CD4-positive, alpha-beta T cell (primary cell): ENCODE data around the gene CHST15. TPM values are rescaled to one million over a fixed set of nuclear protein-coding genes. Genes with fewer than 3 reads are reported as not detected.

ENCODE experiments used
- ATAC-seq: fragments of 200-7000 bp; cut with Tn5 transposase; one replicate; pipeline ENCODE4 v1.10.0; 2022; ENCODE audit warnings: mild to moderate bottlenecking; ENCODE audit not compliant: poor library complexity
- CTCF ChIA-PET: fragments of 350-600 bp; sonication (Branson Sonifier 250); formaldehyde crosslinking; loops from one replicate; lab custom pipeline; 2021; ENCODE audit warnings: antibody characterized with exemption, inconsistent platforms; lab: Charles Lee
- POLR2A ChIA-PET: fragments of 350-600 bp; sonication (Branson Sonifier 250); formaldehyde crosslinking; loops from one replicate; lab custom pipeline; 2021; ENCODE audit warnings: antibody characterized with exemption, inconsistent platforms; lab: Charles Lee
- DNase-seq, 14 experiments: peaks; one replicate each; pipeline ENCODE4 v3.0.0-alpha.2; 2013 to 2020; ENCODE audit warnings: mixed read lengths in 2 of 14
- H3K27ac ChIP-seq, 2 donors: one replicate each; pipeline versions ENCODE4 v1.5.1 to v1.7.0; 2013; ENCODE audit warnings: low read length in 2 of 2, low read depth in 1 of 2, mild to moderate bottlenecking in 1 of 2
- H3K27me3 ChIP-seq, 2 experiments: 1 replicate in 1 of 2; 2 replicates in 1 of 2; pipeline versions ENCODE4 v1.6.1 to v1.7.0; 2013; ENCODE audit warnings: low read length in 2 of 2, control low read depth in 1 of 2, mild to moderate bottlenecking in 1 of 2, moderate library complexity in 1 of 2; ENCODE audit not compliant: insufficient read depth in 2 of 2, control insufficient read depth in 1 of 2
- H3K36me3 ChIP-seq: one replicate; pipeline ENCODE4 v1.6.1; 2013; ENCODE audit warnings: low read length, control low read depth; ENCODE audit not compliant: insufficient read depth
- H3K4me1 ChIP-seq: one replicate; pipeline ENCODE4 v1.6.1; 2013; ENCODE audit warnings: low read length, control low read depth; ENCODE audit not compliant: insufficient read depth
- H3K4me3 ChIP-seq: one replicate; pipeline ENCODE4 v1.5.1; 2013; ENCODE audit warnings: mild to moderate bottlenecking, low read length, moderate library complexity
- H3K9me3 ChIP-seq, 2 experiments: 1 replicate in 1 of 2; 2 replicates in 1 of 2; pipeline versions ENCODE4 v1.6.1 to v1.7.0; 2013; ENCODE audit warnings: low read length in 2 of 2, mild to moderate bottlenecking in 2 of 2, control low read depth in 1 of 2, moderate library complexity in 1 of 2; ENCODE audit not compliant: control insufficient read depth in 1 of 2, insufficient read depth in 1 of 2
- H3K27ac Mint-ChIP-seq: one replicate; pipeline ENCODE4 v1.8.0; 2020; ENCODE audit warnings: mixed read lengths
- H3K27me3 Mint-ChIP-seq: one replicate; pipeline ENCODE4 v1.8.0; 2021; ENCODE audit warnings: mixed read lengths
- H3K36me3 Mint-ChIP-seq: one replicate; pipeline ENCODE4 v1.8.0; 2021; ENCODE audit warnings: low read depth, mixed read lengths
- H3K4me1 Mint-ChIP-seq: one replicate; pipeline ENCODE4 v1.8.0; 2021; ENCODE audit warnings: low read depth, mixed read lengths
- H3K4me3 Mint-ChIP-seq: one replicate; pipeline ENCODE4 v1.8.0; 2020; ENCODE audit warnings: mild to moderate bottlenecking, mixed read lengths
- H3K9me3 Mint-ChIP-seq: one replicate; pipeline ENCODE4 v1.8.0; 2020; ENCODE audit warnings: mixed read lengths
- CTCF ChIP-seq: fragments of 200-600 bp; IDR thresholded peaks from one replicate; pipeline ENCODE4 v1.8.0; 2022; ENCODE audit warnings: antibody characterized with exemption, mild to moderate bottlenecking
- intact Hi-C, 2 experiments: fragments of 100-400 bp; cut with DNase I in 1 of 2; cut with micrococcal nuclease in 1 of 2; formaldehyde crosslinking; loops; one replicate each; pipeline versions ENCODE4 v1.15.1 to v1.9.0; 2023 to 2025; cut with DNase I, micrococcal nuclease
- total RNA-seq, 174 experiments: library from RNA in 2 of 174; stranded (reverse) in 2 of 174; gene quantifications; one replicate each; pipeline ENCODE4 v1.2.3 and lab custom pipeline; 2021 to 2026

Gene CHST15
- total RNA-seq, 2 experiments from 2014 or later, result 0.42 to 0.52 TPM

GRCh38 chr10:124084708-124085107, 8.7 kb downstream of the CHST15 start:
- Histone ChIP-seq H3K36me3 (no peaks in the 10 kb centered on the region), H3K4me3 (no peak overlapping the region), H3K9me3 (peaks cover 0 to 4% of the 10 kb centered on the region in 2 experiments), H3K27me3 (peaks cover 0 to 3% of the 10 kb centered on the region in 2 experiments), H3K4me1 (no peaks in the 10 kb centered on the region), H3K27ac (no peak overlapping the region)
- ChIA-PET CTCF (no interaction called here), POLR2A (no interaction called here)
- Mint-ChIP-seq H3K9me3 (no peaks in the 10 kb centered on the region), H3K4me1 (no peaks in the 10 kb centered on the region), H3K27me3 (peaks cover 17% of the 10 kb centered on the region), H3K4me3 (no peak overlapping the region), H3K27ac (no peak overlapping the region), H3K36me3 (no peaks in the 10 kb centered on the region)
- no peak for TF ChIP-seq CTCF
- intact Hi-C loops, result no loop called here
- ATAC-seq (no peak), DNase-seq (no peak)

- intact Hi-C loops, result no loop called here
- no peak for TF ChIP-seq CTCF
- Mint-ChIP-seq H3K27me3 (peaks cover 8% of the 10 kb centered on the region), H3K9me3 (no peaks in the 10 kb centered on the region), H3K36me3 (no peaks in the 10 kb centered on the region), H3K4me1 (no peaks in the 10 kb centered on the region), H3K4me3 (no peak overlapping the region), H3K27ac (no peak overlapping the region)
- Histone ChIP-seq H3K9me3 (peaks cover 0 to 4% of the 10 kb centered on the region in 2 experiments), H3K27ac (no peak overlapping the region), H3K4me3 (no peak overlapping the region), H3K27me3 (no peaks in the 10 kb centered on the region), H3K4me1 (no peaks in the 10 kb centered on the region), H3K36me3 (no peaks in the 10 kb centered on the region)
- ChIA-PET CTCF (no interaction called here), POLR2A (no interaction called here)
- ATAC-seq (no peak), DNase-seq (no peak)
Observed at GRCh38 chr10:124083740-124084397, 9.5 kb downstream of the CHST15 start.

GRCh38 chr10:124083047-124083739, 10.2 kb downstream of the CHST15 start:
- CTCF ChIA-PET, result no interaction called here
- ATAC-seq, result no peak
- H3K4me3 Mint-ChIP-seq, result no peak overlapping the region
- Histone ChIP-seq H3K27me3 (no peaks in the 10 kb centered on the region), H3K4me1 (no peaks in the 10 kb centered on the region), H3K9me3 (peaks cover 0 to 4% of the 10 kb centered on the region in 2 experiments), H3K36me3 (no peaks in the 10 kb centered on the region), H3K27ac (no peak overlapping the region), H3K4me3 (no peak overlapping the region)
- POLR2A ChIA-PET, result no interaction called here
- no peaks in the 10 kb centered on the region for H3K36me3 Mint-ChIP-seq
- H3K9me3 Mint-ChIP-seq, result no peaks in the 10 kb centered on the region
- no peak for TF ChIP-seq CTCF
- DNase-seq, result no peak
- intact Hi-C loops, result no loop called here
- no peak overlapping the region for H3K27ac Mint-ChIP-seq
- peaks cover 1% of the 10 kb centered on the region for H3K27me3 Mint-ChIP-seq
- no peaks in the 10 kb centered on the region for H3K4me1 Mint-ChIP-seq
